GM18502 (cell line): Measurements from ENCODE around the gene LIN7B.
A peak's percentile ranks its signal among the peaks of the same experiment; 100 is the strongest.
"Not testable (repeated sequence)": the region's sequence is repeated elsewhere in the genome, so short reads cannot be mapped to it uniquely, and the experiment has no call there.

Source experiments
- ATAC-seq: cut with Tn5 transposase; IDR thresholded peaks from one replicate; pipeline ENCODE4 v1.9.1; 2021; ENCODE audit warnings: mild to moderate bottlenecking; ENCODE audit not compliant: unreplicated experiment, poor library complexity

LIN7B gene

DNA sequence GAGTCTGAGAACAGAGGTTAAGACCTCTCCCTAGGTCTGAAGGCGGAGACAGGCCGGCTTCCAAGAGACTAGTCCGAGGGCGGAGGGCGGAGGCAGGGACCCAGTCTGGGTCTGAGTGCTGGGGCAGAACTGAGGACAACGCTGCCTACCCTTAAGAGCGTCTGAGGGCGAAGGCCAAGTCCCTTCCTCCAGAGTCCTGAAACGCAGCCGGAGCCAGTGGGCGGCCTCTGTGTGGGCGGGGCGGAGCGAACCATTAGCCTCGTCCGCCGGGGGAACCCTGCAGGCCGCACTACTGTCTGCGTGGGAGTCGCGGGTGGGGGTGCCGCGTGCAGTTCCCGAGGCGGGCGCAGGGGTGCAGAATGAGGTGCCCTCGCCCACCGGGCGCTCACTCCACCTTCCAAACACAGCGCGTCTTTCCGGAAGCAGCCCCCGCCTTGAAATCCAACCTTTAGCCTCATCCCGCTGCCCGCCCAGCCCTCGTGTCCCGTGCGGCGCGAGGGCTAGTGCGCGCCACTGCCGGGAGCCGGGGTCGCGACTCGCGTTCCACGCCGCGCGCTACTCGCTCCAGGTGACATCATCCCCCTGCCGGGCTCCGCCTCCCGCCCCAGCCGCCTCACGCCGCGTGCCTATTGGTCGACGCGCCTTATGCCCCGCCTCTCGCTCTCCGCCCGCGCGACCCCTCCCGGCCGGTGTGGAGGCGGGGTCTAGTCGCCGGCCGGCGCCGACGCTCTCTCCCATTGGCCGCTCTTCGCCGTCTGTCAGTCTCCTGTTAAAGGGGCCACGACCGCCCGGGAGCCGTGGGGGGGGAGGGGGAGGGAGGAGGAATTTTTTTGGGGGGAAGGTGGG is 4.6 kb downstream of the LIN7B start, which contains the start of gene C19orf73:
Gene C19orf73, minus strand, starts transcription at position 579 of the 846 bp plus-strand sequence. Its CDS starts 121 bp downstream, at position 458.
- peak; percentile 76 for ATAC-seq

DNA sequence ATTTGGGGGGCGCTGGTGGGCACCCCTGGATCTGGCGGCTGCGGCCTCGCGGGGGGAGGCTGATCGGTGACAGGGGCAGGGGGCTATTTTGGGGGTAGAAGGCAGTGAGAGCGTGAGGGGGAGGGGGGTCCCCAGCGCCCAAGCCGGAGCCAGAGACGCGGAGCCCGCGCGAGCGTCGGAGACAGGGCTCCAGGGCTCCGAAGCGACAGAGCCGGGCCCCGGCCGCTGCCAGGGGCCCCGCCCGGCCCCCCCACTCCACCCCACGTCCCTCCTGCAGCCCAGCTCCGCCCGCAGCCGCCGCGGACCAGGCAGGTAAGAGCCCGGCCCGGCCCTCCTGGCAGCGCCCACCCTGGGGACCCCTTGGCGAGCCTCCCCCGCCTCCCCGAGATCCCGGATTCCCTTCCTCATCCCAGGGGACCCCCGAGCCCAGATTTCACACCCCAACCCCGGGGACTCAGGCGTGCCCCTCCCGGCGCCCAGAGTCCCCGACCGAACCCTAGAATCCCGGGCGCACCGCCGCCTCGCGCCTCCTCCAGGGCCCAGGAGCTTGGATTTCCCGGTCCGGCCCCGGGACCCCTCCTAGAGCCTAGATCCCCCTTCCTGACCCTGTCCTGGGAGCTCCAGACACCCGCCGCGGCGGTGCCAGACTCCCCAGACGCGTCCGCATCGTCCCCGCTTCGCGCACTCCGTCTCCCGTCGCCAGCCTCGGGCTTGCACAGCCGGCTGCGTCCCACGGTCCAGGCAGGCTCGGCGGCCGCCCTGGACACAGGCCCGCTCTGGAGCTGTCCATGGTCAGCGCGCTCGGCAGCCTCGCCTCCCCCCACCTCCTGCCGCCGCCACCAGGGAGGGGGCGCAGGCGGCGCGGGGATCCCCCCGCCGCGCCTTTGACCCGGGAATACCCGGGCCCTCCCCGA is 5.5 kb downstream of the LIN7B start, which contains the start of gene PPFIA3:
Gene PPFIA3, plus strand, starts transcription at position 134 of the 914 bp plus-strand sequence. CDS start 8,330 bp downstream, outside the sequence.
- ATAC-seq = no peak

DNA sequence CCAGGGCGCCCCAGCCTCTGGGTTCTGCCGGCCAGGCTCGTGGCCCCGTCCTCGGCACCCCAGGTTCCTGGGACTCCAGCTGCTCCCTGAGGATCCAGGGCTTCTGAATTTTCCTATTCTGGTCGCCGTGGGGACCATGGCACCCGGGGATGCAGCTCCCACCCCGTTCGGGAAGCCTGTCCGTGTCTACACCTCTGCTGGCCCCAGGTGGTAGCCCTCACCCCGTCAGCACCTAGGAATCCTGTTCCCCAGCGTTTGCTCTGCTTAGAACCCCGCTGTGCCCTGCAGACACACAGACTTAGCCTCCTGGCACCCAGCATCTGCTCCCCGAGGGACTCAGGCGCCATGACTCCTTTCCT is 6.1 kb downstream of the LIN7B start:
- ATAC-seq = no peak

DNA sequence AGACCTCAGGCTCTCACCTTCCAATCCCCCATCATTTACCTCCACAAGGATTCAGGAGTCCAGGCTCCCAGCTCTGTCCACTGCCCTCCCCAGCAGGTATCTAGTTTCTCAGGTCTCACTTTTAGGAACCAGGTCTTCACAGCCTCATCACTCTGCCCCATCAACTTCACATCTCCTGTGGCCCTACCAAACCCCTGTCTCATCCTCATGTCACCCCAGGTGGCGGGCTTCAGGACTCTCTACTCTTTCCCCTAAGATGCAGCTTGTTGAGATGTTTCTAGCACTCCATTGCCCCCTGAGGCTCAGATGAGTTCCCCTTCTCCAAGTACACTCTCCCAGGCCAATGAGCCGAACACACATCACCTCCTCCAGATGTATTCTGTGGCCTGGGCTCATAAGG is 6.7 kb downstream of the LIN7B start:
- no peak for ATAC-seq

DNA sequence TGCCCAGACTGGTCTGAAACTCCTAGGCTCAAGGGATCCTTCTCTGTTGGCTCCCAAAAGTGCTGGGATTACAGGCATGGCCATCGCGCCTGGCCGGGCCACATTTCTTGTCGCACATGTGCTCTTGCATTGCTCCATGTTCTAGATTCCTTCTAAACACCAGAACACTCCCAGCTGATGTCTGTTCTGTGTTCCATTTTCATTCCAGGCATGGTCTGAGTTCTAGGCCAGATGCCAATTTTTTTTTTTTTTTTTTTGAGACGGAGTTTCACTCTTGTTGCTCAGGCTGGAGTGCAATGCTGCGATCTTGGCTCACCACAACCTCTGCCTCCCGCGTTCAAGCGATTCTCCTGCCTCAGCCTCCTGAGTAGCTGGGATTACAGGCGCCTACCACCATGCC is 7.7 kb downstream of the LIN7B start:
- ATAC-seq = not testable (repeated sequence)

DNA sequence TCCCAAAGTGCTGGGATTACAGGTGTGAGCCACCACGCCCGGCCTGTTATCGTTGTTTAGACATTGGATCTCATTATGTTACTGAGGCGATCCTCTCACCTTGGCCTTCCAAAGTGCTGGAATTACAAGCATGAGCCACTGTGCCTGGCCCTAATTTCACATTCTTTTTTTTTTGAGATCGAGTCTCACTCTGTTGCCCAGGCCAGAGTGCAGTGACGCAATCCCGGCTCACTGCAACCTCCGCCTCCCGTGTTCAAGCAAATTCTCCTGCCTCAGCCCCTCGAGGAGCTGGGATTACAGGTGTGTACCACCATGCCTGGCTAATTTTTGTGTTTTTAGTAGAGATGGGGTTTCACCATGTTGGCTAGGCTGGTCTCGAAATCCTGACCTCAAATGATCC is 9.1 kb downstream of the LIN7B start:
- not testable (repeated sequence) for ATAC-seq

DNA sequence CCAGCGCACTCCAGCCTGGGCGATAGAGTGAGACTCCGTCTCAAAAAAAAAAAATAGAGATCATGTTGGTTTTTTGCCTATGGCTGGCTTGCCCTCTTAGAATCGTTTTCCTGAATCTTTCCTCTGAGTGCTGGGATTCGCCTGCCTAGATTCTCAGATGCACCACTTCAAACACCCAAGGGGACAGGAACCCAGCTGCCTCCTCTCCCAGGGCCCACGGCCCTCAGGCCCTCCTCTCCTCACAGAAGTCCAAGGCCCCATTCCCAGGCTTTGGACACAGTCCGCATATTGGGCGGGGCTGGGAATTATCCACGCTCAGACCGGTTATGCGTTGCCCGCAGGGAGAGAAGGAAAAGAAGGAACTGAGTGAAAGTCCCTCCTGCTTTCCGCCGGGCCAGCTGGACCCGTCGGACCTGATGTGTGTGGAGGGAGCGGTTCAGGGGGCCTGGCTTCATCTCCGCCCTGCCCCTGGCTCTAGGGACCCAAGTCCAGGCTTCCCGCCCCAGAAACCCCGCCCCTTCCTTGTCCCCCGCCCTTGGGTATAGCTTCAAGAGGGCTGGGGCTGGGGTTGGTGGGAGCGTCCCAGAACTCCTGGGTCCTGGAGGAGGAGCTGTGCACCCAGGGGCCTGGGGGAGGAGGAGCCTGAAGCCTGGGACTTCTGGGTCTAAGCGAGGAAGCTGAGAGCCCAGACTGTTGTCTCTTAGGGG is 11.0 kb downstream of the LIN7B start:
- ATAC-seq = no peak

DNA sequence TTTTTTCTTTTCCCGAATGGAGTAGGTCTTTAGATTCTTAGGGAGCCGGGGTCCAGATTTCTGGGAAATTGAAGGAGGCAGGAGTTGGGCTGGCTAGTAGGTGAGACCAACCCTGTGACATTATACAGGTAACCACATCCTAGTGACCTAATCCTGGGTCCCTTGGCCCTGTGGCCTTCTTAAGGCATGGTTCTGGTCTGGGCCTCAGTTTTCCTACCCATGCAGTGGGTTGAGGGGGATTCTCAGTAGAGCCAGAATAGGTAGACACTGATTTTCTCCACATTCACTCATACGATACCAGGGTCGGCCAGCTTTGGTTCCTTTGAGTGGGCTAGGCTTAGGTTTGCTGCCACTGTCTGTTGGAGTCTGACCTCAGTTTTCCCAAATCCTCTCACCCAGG is 12.4 kb downstream of the LIN7B start:
- no peak for ATAC-seq

DNA sequence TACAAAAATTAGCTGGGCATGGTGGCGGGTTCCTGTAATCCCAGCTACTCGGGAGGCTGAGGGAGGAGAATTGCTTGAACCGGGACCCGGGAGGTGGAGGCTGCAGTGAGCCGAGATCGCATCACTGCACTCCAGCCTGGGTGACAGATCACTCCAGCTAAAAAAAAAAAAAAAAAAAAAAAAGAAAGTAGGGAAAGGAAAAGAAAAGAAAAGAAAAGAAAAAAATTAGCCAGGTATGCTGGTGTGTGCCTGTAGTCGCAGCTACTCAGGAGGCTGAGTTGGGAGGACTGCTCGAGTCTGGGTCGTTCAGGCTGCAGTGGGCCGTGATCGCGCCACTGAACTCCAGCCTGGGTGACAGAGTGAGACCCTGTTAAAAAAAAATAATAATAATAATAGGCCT is 13.1 kb downstream of the LIN7B start:
- ATAC-seq = not testable (repeated sequence)

DNA sequence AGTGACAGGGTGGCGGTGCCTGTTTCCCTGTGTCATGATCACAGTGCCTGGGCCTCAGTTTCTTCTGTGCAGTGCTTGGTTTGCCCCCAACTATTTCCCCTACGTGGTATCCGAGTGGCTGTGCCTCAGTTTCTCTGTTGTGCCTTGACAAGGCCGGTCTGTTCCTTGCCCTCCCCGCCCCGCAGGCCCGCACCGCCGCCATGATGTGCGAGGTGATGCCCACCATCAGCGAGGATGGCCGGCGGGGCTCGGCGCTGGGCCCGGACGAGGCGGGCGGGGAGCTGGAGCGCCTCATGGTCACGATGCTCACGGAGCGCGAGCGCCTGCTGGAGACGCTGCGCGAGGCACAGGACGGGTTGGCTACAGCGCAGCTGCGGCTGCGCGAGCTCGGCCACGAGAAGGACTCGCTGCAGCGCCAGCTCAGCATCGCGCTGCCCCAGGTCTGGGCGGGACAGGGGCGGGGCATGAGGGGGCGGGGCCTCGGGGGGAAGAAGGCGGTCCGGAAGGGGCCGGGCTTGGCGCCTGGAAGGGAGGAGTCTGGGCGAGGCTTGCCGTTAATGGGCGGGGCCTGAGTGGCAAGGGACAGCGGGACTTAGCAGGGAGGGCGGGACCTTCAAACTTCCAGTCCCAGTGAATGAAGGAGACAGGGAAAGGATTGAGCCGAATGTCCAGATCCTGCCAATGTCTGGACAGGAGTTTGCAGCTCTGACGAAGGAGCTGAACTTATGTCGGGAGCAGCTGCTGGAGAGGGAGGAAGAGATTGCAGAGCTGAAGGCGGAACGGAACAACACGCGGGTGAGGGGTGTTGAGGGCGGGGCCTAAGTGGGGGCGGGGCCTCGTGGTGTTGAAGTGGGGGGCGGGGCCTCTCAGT is 13.7 kb downstream of the LIN7B start:
- peak; percentile 84 for ATAC-seq

DNA sequence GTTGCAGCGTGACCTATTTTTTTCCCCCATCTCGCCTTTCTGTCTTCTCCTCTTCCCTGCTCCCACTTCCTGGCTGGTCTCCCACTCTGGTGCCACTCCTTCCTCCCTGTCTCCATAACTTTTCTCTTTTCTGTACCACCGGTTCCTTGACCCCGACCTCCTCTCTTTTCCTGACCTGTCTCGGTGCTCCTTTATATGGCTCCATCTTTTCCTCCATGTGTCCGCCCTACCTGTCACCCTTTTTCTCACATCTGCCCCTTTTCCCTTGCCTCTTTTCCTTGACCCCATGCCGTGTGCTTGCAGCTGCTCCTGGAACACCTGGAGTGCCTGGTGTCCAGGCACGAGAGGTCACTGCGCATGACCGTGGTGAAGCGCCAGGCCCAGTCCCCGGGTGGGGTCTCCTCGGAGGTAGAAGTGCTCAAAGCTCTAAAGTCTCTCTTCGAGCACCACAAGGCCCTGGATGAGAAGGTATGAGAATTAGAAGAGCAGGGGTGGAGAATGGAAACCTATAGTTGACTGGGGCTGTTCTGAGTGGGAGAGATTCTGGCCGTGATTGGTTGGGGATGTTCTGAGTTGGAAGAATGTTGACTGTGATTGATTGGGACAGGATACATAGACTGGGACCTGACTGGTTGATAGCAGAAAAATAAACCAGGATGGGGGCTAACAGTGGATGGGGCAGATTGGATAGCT is 14.5 kb downstream of the LIN7B start:
- no peak for ATAC-seq

DNA sequence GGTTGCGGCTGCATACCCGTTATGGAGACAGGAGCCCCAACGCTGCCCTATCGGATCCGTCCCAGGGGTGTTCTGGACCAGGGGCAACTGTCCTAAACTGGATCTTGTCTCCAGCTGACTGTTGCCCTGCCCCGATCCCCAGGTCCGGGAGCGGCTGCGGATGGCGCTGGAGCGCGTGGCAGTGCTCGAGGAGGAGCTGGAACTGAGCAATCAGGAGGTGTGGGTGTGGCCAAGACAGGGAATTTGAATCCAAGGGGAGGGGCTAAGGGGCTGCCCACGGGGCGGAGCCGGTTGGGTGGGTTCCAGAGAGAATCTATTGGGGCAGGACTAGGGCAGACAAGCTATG is 15.0 kb downstream of the LIN7B start:
- ATAC-seq = no peak

DNA sequence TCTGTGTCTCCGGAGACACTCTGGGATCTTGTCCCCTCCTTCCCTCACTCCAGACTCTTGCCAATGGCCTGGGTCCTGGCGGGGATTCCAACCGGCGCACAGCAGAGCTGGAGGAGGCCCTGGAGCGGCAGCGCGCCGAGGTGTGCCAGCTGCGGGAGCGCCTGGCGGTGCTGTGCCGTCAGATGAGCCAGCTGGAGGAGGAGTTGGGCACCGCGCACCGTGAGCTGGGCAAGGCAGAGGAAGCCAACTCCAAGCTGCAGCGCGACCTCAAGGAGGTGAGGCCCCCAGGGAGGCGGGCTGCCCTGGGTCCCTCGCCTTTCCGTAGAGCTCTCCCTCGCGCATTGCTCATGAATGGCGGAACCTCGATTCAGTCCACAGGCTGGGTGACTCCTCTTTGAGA is 16.2 kb downstream of the LIN7B start:
- no peak for ATAC-seq

DNA sequence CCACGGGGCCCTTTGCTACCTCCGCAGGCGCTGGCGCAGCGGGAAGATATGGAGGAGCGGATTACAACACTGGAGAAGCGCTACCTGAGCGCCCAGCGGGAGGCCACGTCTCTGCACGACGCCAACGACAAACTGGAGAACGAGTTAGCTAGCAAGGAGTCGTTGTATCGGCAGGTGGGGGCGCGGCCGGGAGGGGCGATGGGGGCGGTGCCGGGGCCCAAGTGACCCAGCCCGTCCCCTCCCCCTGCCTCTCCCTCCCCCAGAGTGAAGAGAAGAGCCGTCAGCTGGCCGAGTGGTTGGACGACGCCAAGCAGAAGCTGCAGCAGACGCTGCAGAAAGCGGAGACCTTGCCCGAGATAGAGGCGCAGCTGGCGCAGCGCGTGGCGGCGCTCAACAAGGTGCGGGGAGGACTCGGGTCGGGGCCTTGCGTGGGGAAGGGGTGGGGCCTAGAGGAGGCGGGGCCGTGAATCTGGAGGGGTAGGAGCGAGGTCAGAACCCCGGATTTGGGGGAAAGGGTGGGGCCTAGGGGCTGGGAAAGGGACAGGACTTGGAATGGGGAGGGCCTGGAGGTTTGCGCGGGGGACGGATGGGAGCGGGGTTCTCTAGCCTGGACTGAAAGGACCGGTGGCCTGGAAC is 18.9 kb downstream of the LIN7B start:
- ATAC-seq = no peak

DNA sequence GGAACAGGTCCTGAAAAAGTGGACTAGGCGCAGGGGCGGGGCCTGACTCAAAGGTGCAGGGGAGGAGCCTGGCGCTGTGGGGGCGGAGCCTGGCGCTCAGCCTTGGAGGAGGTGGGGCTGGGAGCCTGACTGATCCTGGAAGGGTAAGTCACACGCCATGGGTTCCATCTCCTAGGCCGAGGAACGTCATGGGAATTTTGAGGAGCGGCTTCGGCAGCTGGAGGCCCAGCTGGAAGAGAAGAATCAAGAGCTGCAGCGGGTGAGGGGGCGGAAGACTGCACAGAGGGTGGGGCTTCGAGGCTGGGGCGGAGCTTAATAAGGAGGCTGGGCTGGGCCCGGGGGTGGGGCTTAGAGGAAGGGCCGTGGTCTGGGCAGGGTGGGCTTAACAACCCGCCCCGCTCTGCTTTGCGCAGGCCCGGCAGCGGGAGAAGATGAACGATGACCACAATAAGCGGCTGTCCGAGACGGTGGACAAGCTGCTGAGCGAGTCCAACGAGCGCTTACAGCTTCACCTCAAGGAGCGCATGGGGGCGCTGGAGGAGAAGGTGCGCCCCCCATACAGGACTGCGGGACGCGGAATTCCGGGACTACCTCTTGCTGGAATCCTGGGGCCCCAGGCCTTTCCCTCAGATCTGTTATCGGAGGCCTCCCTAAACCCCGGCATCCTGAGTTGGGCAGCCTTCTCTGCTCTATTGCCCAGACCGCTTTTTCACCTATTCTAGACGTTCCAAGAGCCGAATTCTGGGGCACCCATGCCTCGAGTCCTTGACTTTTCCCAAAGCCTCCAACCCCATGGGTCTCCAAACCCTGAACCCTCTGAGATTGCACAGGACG is 19.7 kb downstream of the LIN7B start:
- no peak for ATAC-seq

DNA sequence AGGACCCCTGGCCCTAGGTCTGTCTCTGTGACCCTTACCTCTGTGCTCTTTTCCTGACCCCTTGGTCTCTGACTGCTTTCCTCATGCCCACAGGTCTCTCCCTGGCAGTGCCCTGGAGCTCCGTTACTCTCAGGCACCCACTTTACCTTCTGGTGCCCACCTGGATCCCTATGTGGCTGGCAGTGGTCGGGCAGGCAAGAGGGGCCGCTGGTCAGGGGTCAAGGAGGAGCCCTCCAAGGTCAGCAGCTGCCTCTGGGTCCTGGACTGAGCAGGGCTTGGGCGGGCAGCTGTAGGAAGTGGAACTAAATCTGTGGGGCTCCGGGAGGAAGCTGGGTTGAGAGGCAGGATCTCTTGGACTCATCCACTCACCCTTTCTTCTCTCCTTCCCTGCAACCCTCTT is 21.5 kb downstream of the LIN7B start:
- ATAC-seq = no peak

DNA sequence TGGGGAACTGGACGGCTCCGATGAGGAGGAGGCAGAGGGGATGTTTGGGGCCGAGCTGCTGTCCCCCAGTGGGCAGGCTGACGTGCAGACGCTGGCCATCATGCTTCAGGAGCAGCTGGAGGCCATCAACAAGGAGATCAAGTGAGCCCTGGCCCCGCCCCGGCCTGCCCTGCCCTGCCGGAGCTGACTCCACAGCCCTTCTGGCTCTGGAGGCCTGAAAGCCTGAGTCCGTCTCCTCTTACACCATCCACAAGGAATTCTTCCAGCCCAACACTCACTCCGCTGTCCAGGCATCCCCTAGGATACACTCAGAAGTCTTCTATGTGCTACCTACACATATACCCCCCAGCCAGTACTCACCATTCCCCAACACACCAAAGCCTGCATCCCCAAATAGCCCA is 22.6 kb downstream of the LIN7B start:
- no peak for ATAC-seq

DNA sequence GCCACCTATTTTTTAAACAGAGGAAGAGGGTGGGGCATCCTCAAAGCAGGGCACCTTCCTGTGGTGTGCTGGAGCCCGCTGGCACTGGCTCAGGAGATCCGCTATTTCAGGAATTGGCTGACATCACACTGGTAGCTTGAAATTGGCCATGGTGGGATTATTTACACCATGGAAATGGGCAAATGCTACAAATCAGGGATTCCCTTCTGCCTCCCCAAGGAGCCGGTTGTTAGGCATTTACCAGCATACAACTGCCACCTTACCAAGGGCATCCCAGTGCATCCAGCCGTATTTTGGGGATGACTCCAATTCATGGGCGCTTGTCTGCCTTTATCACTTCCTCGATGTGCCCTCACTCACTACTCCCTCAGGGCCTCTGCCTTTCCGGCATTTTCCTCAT is 26.8 kb downstream of the LIN7B start:
- no peak for ATAC-seq
